CD14-positive monocyte (primary cell): Measurements from ENCODE around the gene ERMAP. TPM values are rescaled to one million over a fixed set of nuclear protein-coding genes. Genes with fewer than 3 reads are reported as not detected.

Source experiments
- DNase-seq, 3 donors: peaks; one replicate each; pipeline ENCODE4 v3.0.0-alpha.2; 2011 to 2022
- H2AFZ ChIP-seq: 2 replicates; pipeline ENCODE4 v1.6.0; 2012; ENCODE audit warnings: mild to moderate bottlenecking, low read depth, low read length, inconsistent platforms; ENCODE audit not compliant: insufficient read depth, poor library complexity, severe bottlenecking
- H3K27ac ChIP-seq, 2 donors: 1 replicate in 1 of 2; 2 replicates in 1 of 2; pipeline ENCODE4 v1.5.1; 2012 to 2013; ENCODE audit warnings: low read length in 2 of 2, control low read depth in 1 of 2, inconsistent platforms in 1 of 2, low read depth in 1 of 2, mild to moderate bottlenecking in 1 of 2
- H3K27me3 ChIP-seq, 2 donors: one replicate each; pipeline versions ENCODE4 v1.6.0 to v1.6.1; 2011 to 2013; ENCODE audit warnings: low read length in 2 of 2; ENCODE audit not compliant: control insufficient read depth in 2 of 2, insufficient read depth in 2 of 2
- H3K36me3 ChIP-seq, 2 donors: replicated peaks in 1 of 2; 1 replicate in 1 of 2; 2 replicates in 1 of 2; pipeline versions ENCODE4 v1.5.1 to v1.6.1; 2012 to 2013; ENCODE audit warnings: low read length in 2 of 2, control low read depth in 1 of 2, inconsistent platforms in 1 of 2, mild to moderate bottlenecking in 1 of 2; ENCODE audit not compliant: insufficient read depth in 2 of 2, control insufficient read depth in 1 of 2
- H3K4me1 ChIP-seq, 2 donors: 1 replicate in 1 of 2; 2 replicates in 1 of 2; pipeline versions ENCODE4 v1.5.1 to v1.6.1; 2012 to 2013; ENCODE audit warnings: low read length in 2 of 2, control low read depth in 1 of 2, inconsistent platforms in 1 of 2, mild to moderate bottlenecking in 1 of 2, moderate library complexity in 1 of 2; ENCODE audit not compliant: insufficient read depth in 2 of 2, control insufficient read depth in 1 of 2
- H3K4me2 ChIP-seq: replicated peaks from 2 replicates; pipeline ENCODE3; 2012; ENCODE audit warnings: low read length, moderate library complexity, mild to moderate bottlenecking; ENCODE audit not compliant: poor library complexity, severe bottlenecking; ENCODE audit errors: extremely low read depth
- H3K4me3 ChIP-seq, 3 experiments: fragments of 200-600 bp in 1 of 3; sonication (generic) in 1 of 3; replicated peaks in 1 of 3; 1 replicate in 2 of 3; 2 replicates in 1 of 3; pipeline ENCODE4 v1.5.1; 2011 to 2013; ENCODE audit warnings: low read length in 3 of 3, mild to moderate bottlenecking in 3 of 3, control low read depth in 2 of 3, low read depth in 2 of 3, inconsistent platforms in 1 of 3, moderate library complexity in 1 of 3
- H3K79me2 ChIP-seq: 2 replicates; pipeline ENCODE4 v1.6.0; 2012; ENCODE audit warnings: mild to moderate bottlenecking, control low read depth, inconsistent platforms, low read length, moderate library complexity; ENCODE audit not compliant: insufficient read depth
- H3K9ac ChIP-seq: 2 replicates; pipeline ENCODE4 v1.6.0; 2017; ENCODE audit warnings: low read length, mild to moderate bottlenecking; ENCODE audit not compliant: insufficient read depth, poor library complexity, severe bottlenecking
- H3K9me3 ChIP-seq, 2 donors: replicated peaks in 1 of 2; 1 replicate in 1 of 2; 2 replicates in 1 of 2; pipeline versions ENCODE4 v1.5.1 to v1.6.1; 2012 to 2013; ENCODE audit warnings: low read length in 2 of 2, control low read depth in 1 of 2; ENCODE audit not compliant: control insufficient read depth in 1 of 2, insufficient read depth in 1 of 2
- H4K20me1 ChIP-seq: 2 replicates; pipeline ENCODE4 v1.6.0; 2012; ENCODE audit warnings: mild to moderate bottlenecking, low read length, control low read depth, moderate library complexity; ENCODE audit not compliant: insufficient read depth
- H3K27ac Mint-ChIP-seq, 7 donors: one replicate each; pipeline ENCODE4 v1.8.0; 2020; ENCODE audit warnings: mild to moderate bottlenecking in 7 of 7, mixed read lengths in 7 of 7, moderate library complexity in 6 of 7, inconsistent platforms in 2 of 7
- H3K27me3 Mint-ChIP-seq, 3 donors: one replicate each; pipeline ENCODE4 v1.8.0; 2021 to 2022; ENCODE audit warnings: low read depth in 3 of 3, mild to moderate bottlenecking in 3 of 3, mixed read lengths in 3 of 3, moderate library complexity in 3 of 3, inconsistent platforms in 1 of 3
- H3K36me3 Mint-ChIP-seq, 2 donors: one replicate each; pipeline ENCODE4 v1.8.0; 2020; ENCODE audit warnings: mixed read lengths in 2 of 2, inconsistent platforms in 1 of 2, mild to moderate bottlenecking in 1 of 2
- H3K4me1 Mint-ChIP-seq: one replicate; pipeline ENCODE4 v1.8.0; 2020; ENCODE audit warnings: mild to moderate bottlenecking, mixed read lengths
- H3K4me3 Mint-ChIP-seq, 2 donors: one replicate each; pipeline ENCODE4 v1.8.0; 2020; ENCODE audit warnings: mild to moderate bottlenecking in 2 of 2, mixed read lengths in 2 of 2, moderate library complexity in 1 of 2
- H3K9me3 Mint-ChIP-seq, 7 donors: one replicate each; pipeline ENCODE4 v1.8.0; 2020 to 2022; ENCODE audit warnings: mixed read lengths in 7 of 7, mild to moderate bottlenecking in 6 of 7, moderate library complexity in 6 of 7, inconsistent platforms in 2 of 7
- WGBS: methylation state at CpG from one replicate; pipeline ENCODE4 v1.1.5; 2013; ENCODE audit warnings: missing lambda C conversion rate; ENCODE audit not compliant: insufficient coverage; 5-methylcytosine and 5-hydroxymethylcytosine counted together
- intact Hi-C, 2 donors: fragments of 100-400 bp; cut with micrococcal nuclease; formaldehyde crosslinking; loops; one replicate each; pipeline versions ENCODE4 v1.15.0 to v1.15.1; 2023
- polyA plus RNA-seq, 3 donors: library from polyadenylated mRNA; depleted of rRNA in 1 of 3; unstranded in 2 of 3; stranded (reverse) in 1 of 3; fragments of 300-500 nt in 2 of 3; fragments of >200 nt in 1 of 3; fragmentation: Illumina TruSeq in 2 of 3; gene quantifications; 1 replicate in 2 of 3; 2 replicates in 1 of 3; pipeline ENCODE4 v1.2.3, GENCODE V29; 2012 to 2021
- TF ChIP-seq, protein P1 (sequence below): fragments of 200-600 bp; IDR thresholded peaks from one replicate; pipeline ENCODE4 v1.8.0; 2022; ENCODE audit warnings: antibody characterized with exemption, mild to moderate bottlenecking

The ERMAP gene
- polyA plus RNA-seq, 3 donors = 6.0 to 22.7 (median 8.4) TPM

DNA sequence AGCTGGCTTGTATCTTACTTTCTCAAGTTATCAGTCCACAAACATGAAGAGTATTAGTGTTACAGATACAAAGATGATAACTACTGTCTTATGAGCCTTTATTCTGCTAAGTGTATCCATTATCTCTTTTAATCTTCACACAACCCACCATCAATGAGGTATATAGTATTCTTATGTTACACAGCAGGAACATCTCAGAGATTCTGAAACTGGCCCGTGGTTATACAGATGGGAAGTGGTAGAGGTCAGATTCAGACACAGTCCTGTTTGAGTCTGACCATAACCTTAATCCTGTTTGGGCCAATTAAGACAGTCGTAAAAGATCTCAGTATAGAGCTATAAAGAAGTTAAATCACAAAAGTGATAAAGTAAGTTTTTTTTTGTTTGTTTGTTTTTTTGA is 37.2 kb upstream of the ERMAP start:
- peaks cover 0 to 3% (median 0%) of the 10 kb centered on the region in 7 donors for H3K9me3 Mint-ChIP-seq
- Histone ChIP-seq H3K9ac (no peak overlapping the region), H3K36me3 (peaks cover 47 to 76% of the 10 kb centered on the region in 2 donors), H4K20me1 (no peaks in the 10 kb centered on the region), H3K4me1 (peaks cover 1 to 2% of the 10 kb centered on the region in 2 donors), H3K4me3 (no peak overlapping the region), H3K27me3 (peaks cover 0 to 6% of the 10 kb centered on the region in 2 donors), H3K79me2 (no peaks in the 10 kb centered on the region), H3K27ac (no peak overlapping the region), H3K9me3 (no peaks in the 10 kb centered on the region), H2AFZ (no peak overlapping the region), H3K4me2 (no peak overlapping the region)
- no peak overlapping the region for H3K4me3 Mint-ChIP-seq
- no peak overlapping the region for H3K27ac Mint-ChIP-seq
- peaks cover 6 to 8% (median 7%) of the 10 kb centered on the region in 3 donors for H3K27me3 Mint-ChIP-seq
- WGBS = 80% methylated on average over 1 of the region's 2 CpGs
- H3K36me3 Mint-ChIP-seq = peaks cover 76 to 83% of the 10 kb centered on the region in 2 donors
- DNase-seq = no peak
- intact Hi-C loops = loop anchor here in 1 of 2 donors (5.0 kb wide), 2 partner anchors 133 to 293 kb away; no protein-coding TSS in a partner anchor
- TF ChIP-seq, protein P1, sequence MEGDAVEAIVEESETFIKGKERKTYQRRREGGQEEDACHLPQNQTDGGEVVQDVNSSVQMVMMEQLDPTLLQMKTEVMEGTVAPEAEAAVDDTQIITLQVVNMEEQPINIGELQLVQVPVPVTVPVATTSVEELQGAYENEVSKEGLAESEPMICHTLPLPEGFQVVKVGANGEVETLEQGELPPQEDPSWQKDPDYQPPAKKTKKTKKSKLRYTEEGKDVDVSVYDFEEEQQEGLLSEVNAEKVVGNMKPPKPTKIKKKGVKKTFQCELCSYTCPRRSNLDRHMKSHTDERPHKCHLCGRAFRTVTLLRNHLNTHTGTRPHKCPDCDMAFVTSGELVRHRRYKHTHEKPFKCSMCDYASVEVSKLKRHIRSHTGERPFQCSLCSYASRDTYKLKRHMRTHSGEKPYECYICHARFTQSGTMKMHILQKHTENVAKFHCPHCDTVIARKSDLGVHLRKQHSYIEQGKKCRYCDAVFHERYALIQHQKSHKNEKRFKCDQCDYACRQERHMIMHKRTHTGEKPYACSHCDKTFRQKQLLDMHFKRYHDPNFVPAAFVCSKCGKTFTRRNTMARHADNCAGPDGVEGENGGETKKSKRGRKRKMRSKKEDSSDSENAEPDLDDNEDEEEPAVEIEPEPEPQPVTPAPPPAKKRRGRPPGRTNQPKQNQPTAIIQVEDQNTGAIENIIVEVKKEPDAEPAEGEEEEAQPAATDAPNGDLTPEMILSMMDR = no peak
- peaks cover 3% of the 10 kb centered on the region for H3K4me1 Mint-ChIP-seq

DNA sequence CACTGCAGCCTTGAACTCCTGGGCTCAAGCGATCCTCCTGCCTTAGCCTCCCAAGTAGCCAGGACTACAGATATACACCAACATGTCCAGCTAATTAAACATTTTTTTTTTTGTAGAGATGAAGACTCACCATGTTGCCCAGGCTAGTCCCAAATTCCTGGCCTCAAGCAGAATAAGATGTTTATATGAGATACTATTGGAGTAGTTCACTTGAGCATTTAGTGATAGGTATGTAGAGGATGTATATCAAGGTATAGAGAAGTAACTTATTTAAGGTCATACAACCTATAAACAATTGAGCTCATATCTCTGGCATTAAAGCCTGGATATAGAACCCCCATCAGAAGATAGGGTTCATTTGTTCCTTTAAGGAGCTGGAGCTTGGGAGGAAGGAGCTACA is 36.7 kb upstream of the ERMAP start:
- peaks cover 6% of the 10 kb centered on the region for H3K4me1 Mint-ChIP-seq
- no peak overlapping the region for H3K27ac Mint-ChIP-seq
- Histone ChIP-seq H3K27ac (no peak overlapping the region), H2AFZ (no peak overlapping the region), H3K4me1 (peaks cover 6% of the 10 kb centered on the region in 2 donors), H3K79me2 (no peaks in the 10 kb centered on the region), H3K36me3 (peaks cover 42 to 71% of the 10 kb centered on the region in 2 donors), H4K20me1 (no peaks in the 10 kb centered on the region), H3K27me3 (peaks cover 0 to 11% of the 10 kb centered on the region in 2 donors), H3K4me2 (no peak overlapping the region), H3K9me3 (no peaks in the 10 kb centered on the region), H3K9ac (no peak overlapping the region), H3K4me3 (no peak overlapping the region)
- H3K4me3 Mint-ChIP-seq = no peak overlapping the region
- no peak for DNase-seq
- H3K9me3 Mint-ChIP-seq = peaks cover 0 to 3% (median 0%) of the 10 kb centered on the region in 7 donors
- TF ChIP-seq, protein P1 = no peak
- intact Hi-C loops = loop anchor here in 1 of 2 donors (5.0 kb wide), 1 partner anchor 132 kb away; no protein-coding TSS in a partner anchor
- WGBS = no CpG with 5 or more reads among the region's 1 CpG
- peaks cover 72 to 79% of the 10 kb centered on the region in 2 donors for H3K36me3 Mint-ChIP-seq
- peaks cover 9 to 13% (median 11%) of the 10 kb centered on the region in 3 donors for H3K27me3 Mint-ChIP-seq
